GM10266 (cell line): Measurements from ENCODE around the gene P3H2.
A peak's percentile ranks its signal among the peaks of the same experiment; 100 is the strongest.

Experiments
- DNase-seq: peaks from one replicate; pipeline ENCODE4 v3.0.0; 2012; ENCODE audit errors: extremely low spot score
- CTCF ChIP-seq: IDR thresholded peaks from 2 replicates; pipeline ENCODE4 v1.5.1; 2012; ENCODE audit warnings: mild to moderate bottlenecking, low read depth; ENCODE audit not compliant: control insufficient read depth, insufficient read depth; ENCODE audit errors: missing control alignments

The P3H2 gene

GRCh38 chr3:189953551-189953950 is 167.1 kb downstream of the P3H2 start:
- DNase-seq = no peak
- no peak for TF ChIP-seq CTCF

GRCh38 chr3:189952272-189952671 is 168.4 kb downstream of the P3H2 start:
- no peak for DNase-seq
- TF ChIP-seq CTCF = no peak

- DNase-seq = no peak
- TF ChIP-seq CTCF = no peak
Observed at GRCh38 chr3:189950258-189950657, 170.4 kb downstream of the P3H2 start.

GRCh38 chr3:189949580-189949979 is 171.1 kb downstream of the P3H2 start:
- no peak for DNase-seq
- TF ChIP-seq CTCF = no peak

GRCh38 chr3:189948724-189949045 is 172.0 kb downstream of the P3H2 start:
- no peak for DNase-seq
- no peak for TF ChIP-seq CTCF

- peak; percentile 40 for DNase-seq
Observed at GRCh38 chr3:189947948-189948723, 172.6 kb downstream of the P3H2 start.

More at GRCh38 chr3:189947948-189948723, 172.6 kb downstream of the P3H2 start:
- peak; percentile 71 for TF ChIP-seq CTCF
